ENCODE measurements around the gene CCNF. TPM values are rescaled to one million over a fixed set of nuclear protein-coding genes. Genes with fewer than 3 reads are reported as not detected.
A peak's percentile ranks its signal among the peaks of the same experiment; 100 is the strongest.

Gene CCNF
- polyA plus RNA-seq, 2 of the 4 experiments (the other 2 are of a cell fraction), result 6.5 to 14.4 TPM

GRCh38 chr16:2501946-2502895 lies 73.0 kb downstream of the CCNF start:
- ChIA-PET POLR2A (interaction anchor here (0.6 to 1.1 kb wide), 5 partner anchors 10 to 538 kb away, joined by 3 to 4 read pairs (median 3); partner anchors contain the start of genes ECI1 and RPS2), CTCF (interaction anchor here (0.6 to 6.4 kb wide), 47 partner anchors 11 to 350 kb away, joined by 3 to 98 read pairs (median 4); partner anchors contain the start of genes ABCA3, AMDHD2, ATP6V0C and CCNF)
- 84% methylated on average over 15 of the region's 18 CpGs for WGBS (ENCODE audit: missing lambda C conversion rate)
- ATAC-seq (peak; percentile 19 to 25; a peak in 4 of 6 replicates), DNase-seq (ENCODE audit: low read depth in 1 of 2, low spot score in 1 of 2) (no peak), FAIRE-seq (no peak)
- Histone ChIP-seq H3K4me2 (peak overlapping the region; percentile 46), H3K9me3 (no peaks in the 10 kb centered on the region), H3K4me1 (peaks cover 25% of the 10 kb centered on the region), H3K4me3 (no peak overlapping the region), H3K27ac (peak overlapping the region; percentile 28 to 65; a peak in 4 of 6 replicates)
- TF ChIP-seq HES2 (IDR thresholded peaks at IDR 0.05) (no peak), CTCF (IDR thresholded peaks at IDR 0.05) (no peak)

GRCh38 chr16:2505695-2506094 lies 76.4 kb downstream of the CCNF start:
- TF ChIP-seq SMC3 (IDR thresholded peaks at IDR 0.05), result no peak
- TF ChIP-seq HOXB5 (CRISPR knock-in tag; IDR thresholded peaks at IDR 0.05), result no peak
- H3K4me2 ChIP-seq, result no peak overlapping the region
- 84% methylated on average over 14 of the region's 14 CpGs for WGBS (ENCODE audit: missing lambda C conversion rate)
- no peak overlapping the region for H3K4me3 ChIP-seq
- no peak for FAIRE-seq
- DNase-seq (ENCODE audit: low read depth in 1 of 2, low spot score in 1 of 2), result no peak
- H3K27ac ChIP-seq, result no peak overlapping the region
- no peak for ATAC-seq
- POLR2A ChIA-PET, result no interaction called here
- H3K4me1 ChIP-seq, result peaks cover 16% of the 10 kb centered on the region
- CTCF ChIA-PET, result interaction anchor here (0.9 kb wide), 1 partner anchor 255 kb away, joined by 3 read pairs; no protein-coding TSS in a partner anchor
- no peaks in the 10 kb centered on the region for H3K9me3 ChIP-seq

- FAIRE-seq, result no peak
- Histone ChIP-seq H3K9me3 (no peaks in the 10 kb centered on the region), H3K27ac (no peak overlapping the region), H3K4me1 (peaks cover 11% of the 10 kb centered on the region), H3K4me2 (no peak overlapping the region), H3K4me3 (no peak overlapping the region)
- no peak for DNase-seq (ENCODE audit: low read depth in 1 of 2, low spot score in 1 of 2)
- ATAC-seq, result peak; percentile 14 to 33; a peak in 1 of 6 replicates
- 85% methylated on average over 12 of the region's 14 CpGs for WGBS (ENCODE audit: missing lambda C conversion rate)
- ChIA-PET POLR2A (no interaction called here), CTCF (interaction anchor here (2.7 kb wide), 1 partner anchor 33 kb away, joined by 7 read pairs; the partner anchor contains the start of gene TBC1D24)
- TF ChIP-seq BCL3 (IDR thresholded peaks at IDR 0.05) (no peak), HOXB13 (CRISPR knock-in tag; IDR thresholded peaks at IDR 0.05; ENCODE audit: low read depth) (no peak), ESRRA (IDR thresholded peaks at IDR 0.05; ENCODE audit: borderline replicate concordance, low read length) (no peak), ZNF302 (CRISPR knock-in tag; IDR thresholded peaks at IDR 0.05) (no peak), MYC (IDR thresholded peaks at IDR 0.05; ENCODE audit: borderline replicate concordance, low read length) (no peak), NPAS2 (CRISPR knock-in tag; IDR thresholded peaks at IDR 0.05; ENCODE audit: borderline replicate concordance) (no peak), ZFP36 (IDR thresholded peaks at IDR 0.05; ENCODE audit: borderline replicate concordance, partially characterized antibody) (no peak), RARB (CRISPR knock-in tag; IDR thresholded peaks at IDR 0.05) (no peak), CHD2 (IDR thresholded peaks at IDR 0.05; ENCODE audit: low read length, partially characterized antibody) (no peak), CHD4 (IDR thresholded peaks at IDR 0.05; ENCODE audit: borderline replicate concordance) (no peak), EP300 (IDR thresholded peaks at IDR 0.05) (no peak)
Observed at GRCh38 chr16:2507052-2507659, 77.9 kb downstream of the CCNF start.
